Karpas-422 (cell line): ENCODE measurements around the gene PHF23. TPM values are rescaled to one million over a fixed set of nuclear protein-coding genes. Genes with fewer than 3 reads are reported as not detected.

Experiments
- DNase-seq: peaks from one replicate; pipeline ENCODE4 v3.0.0-alpha.2; 2015
- H2AFZ ChIP-seq: fragments of 200-600 bp; sonication (generic); 2 replicates; pipeline ENCODE4 v1.6.1; 2014; ENCODE audit warnings: antibody characterized with exemption, low read length, mixed read lengths
- H3K27ac ChIP-seq: fragments of 200-600 bp; sonication (generic); 2 replicates; pipeline ENCODE4 v1.5.1; 2014; ENCODE audit warnings: mild to moderate bottlenecking, low read length, moderate library complexity
- H3K27me3 ChIP-seq: fragments of 200-600 bp; sonication (generic); 2 replicates; pipeline ENCODE4 v1.6.1; 2014; ENCODE audit warnings: low read length, mixed read lengths
- H3K36me3 ChIP-seq: fragments of 200-600 bp; sonication (generic); 2 replicates; pipeline ENCODE4 v1.6.1; 2014; ENCODE audit warnings: low read length, mixed read lengths; ENCODE audit not compliant: insufficient read depth
- H3K4me1 ChIP-seq: fragments of 200-600 bp; sonication (generic); 2 replicates; pipeline ENCODE4 v1.6.1; 2014; ENCODE audit warnings: mild to moderate bottlenecking, low read length, mixed read lengths
- H3K4me2 ChIP-seq: fragments of 200-600 bp; sonication (generic); 2 replicates; pipeline ENCODE4 v1.6.1; 2014; ENCODE audit warnings: low read length, low read depth, mild to moderate bottlenecking; ENCODE audit not compliant: poor library complexity, severe bottlenecking
- H3K4me3 ChIP-seq: fragments of 200-600 bp; sonication (generic); 2 replicates; pipeline ENCODE4 v1.5.1; 2014; ENCODE audit warnings: mild to moderate bottlenecking, antibody characterized with exemption, low read length, mixed read lengths
- H3K79me2 ChIP-seq: fragments of 200-600 bp; sonication (generic); 2 replicates; pipeline ENCODE4 v1.6.1; 2014; ENCODE audit warnings: mild to moderate bottlenecking, low read length, mixed read lengths
- H3K9ac ChIP-seq: fragments of 200-600 bp; sonication (generic); 2 replicates; pipeline ENCODE4 v1.6.0; 2014; ENCODE audit warnings: low read length
- H3K9me2 ChIP-seq: fragments of 200-600 bp; sonication (generic), shearing (Covaris generic); replicated peaks from 2 replicates; pipeline ENCODE4 v1.6.0; 2014; ENCODE audit warnings: mild to moderate bottlenecking, low read length, moderate library complexity; ENCODE audit not compliant: insufficient read depth
- H3K9me3 ChIP-seq: fragments of 300-700, 200-600 bp; sonication (generic); 2 replicates; pipeline ENCODE4 v1.6.1; 2014; ENCODE audit warnings: low read length, mixed read lengths
- H4K20me1 ChIP-seq: fragments of 200-600 bp; sonication (generic); 2 replicates; pipeline ENCODE4 v1.6.1; 2014; ENCODE audit warnings: mild to moderate bottlenecking, antibody characterized with exemption, low read length, low read depth; ENCODE audit not compliant: insufficient read depth
- total RNA-seq: library from RNA; depleted of rRNA; stranded (reverse); fragments of >200 nt; shearing (Covaris generic); gene quantifications from 2 replicates; pipeline ENCODE4 v1.2.3, GENCODE V29; 2014; ENCODE audit warnings: low replicate concordance; rRNA removed

The PHF23 gene
- 36.7 and 69.3 TPM in 2 replicates for total RNA-seq

DNA sequence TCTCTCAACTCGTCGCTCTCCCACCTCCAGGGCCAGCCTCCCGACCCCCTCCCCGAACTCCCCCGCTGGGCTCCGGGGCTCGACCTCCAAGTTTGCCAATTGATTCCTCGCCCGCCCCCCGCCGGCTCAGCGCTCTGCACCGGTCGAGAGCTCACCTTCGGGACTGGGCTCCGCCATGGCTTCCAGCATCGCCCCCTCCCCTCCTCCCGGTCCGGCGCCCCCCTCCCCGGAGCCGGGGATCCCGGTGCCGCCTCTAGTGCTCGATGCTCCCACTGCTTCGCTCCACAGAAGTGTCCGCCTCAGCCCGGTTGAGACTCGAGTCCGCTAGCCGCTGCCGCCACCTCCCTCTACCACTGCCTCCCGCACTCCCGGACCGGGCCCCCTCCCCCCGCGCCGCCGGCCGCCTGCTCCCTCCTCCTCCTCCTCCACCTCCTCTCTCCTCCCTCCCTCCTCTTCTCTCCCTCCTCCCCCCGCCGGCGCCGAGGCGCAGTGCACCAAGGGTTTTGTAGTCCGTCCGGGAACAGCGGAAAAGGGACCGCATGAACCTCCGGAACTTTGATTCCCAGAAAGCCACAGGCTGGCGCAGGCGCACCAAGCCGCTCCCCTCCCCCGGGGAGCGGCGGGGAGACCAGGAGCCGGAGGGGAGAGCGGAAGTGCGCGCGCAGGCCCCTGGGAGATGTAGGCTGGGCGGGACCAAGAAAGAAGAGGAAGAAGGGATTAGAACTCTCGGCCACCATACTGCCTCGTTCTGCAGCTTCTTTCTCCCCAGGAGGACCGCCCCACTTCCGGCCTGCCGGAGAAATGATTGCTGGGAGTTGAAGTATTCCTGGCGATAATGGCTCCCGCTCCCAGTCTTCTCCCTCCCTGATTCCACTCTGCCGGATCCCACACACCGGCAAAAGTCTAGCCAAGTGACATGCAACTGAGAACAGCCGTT, at the start of gene PHF23:
PHF23 (minus strand) TSS at position 367 of the 937 bp plus-strand sequence; CDS start at position 189, 178 bp downstream.
- Histone ChIP-seq H3K27ac (peak within 1 kb of the TSS; percentile 94), H4K20me1 (peaks cover 12% of the 10 kb centered on the region; the same call in 1 of the 2 replicates), H2AFZ (0 out of 2 replicates have a peak within 1 kb of the TSS, but pooled peaks have one; percentile 51), H3K9me3 (no peaks in the 10 kb centered on the region), H3K4me1 (peaks cover 63% of the 10 kb centered on the region), H3K4me2 (peak within 1 kb of the TSS; percentile 90), H3K4me3 (peak within 1 kb of the TSS; percentile 98), H3K36me3 (peaks cover 12% of the 10 kb centered on the region; the same call in 1 of the 2 replicates), H3K9me2 (no peaks in the 10 kb centered on the region), H3K27me3 (no peaks in the 10 kb centered on the region), H3K79me2 (peaks cover 34% of the 10 kb centered on the region), H3K9ac (peak within 1 kb of the TSS; percentile 100)
- peak; percentile 99 for DNase-seq

DNA sequence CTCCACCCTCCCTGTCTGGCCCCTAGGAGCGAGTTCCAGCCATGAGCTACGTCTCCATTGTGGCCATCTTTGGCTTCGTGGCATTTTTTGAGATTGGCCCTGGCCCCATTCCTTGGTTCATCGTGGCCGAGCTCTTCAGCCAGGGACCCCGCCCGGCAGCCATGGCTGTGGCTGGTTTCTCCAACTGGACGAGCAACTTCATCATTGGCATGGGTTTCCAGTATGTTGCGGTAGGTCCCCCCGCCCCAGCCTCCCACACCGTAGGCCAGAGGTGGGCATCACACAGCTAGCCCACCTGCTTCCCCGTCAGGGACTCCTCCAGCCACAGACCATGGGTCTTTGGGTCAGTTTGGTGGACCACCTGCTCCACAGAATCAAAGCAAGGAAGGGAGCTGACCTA, 46.4 kb upstream of the PHF23 start:
- peaks cover 24% of the 10 kb centered on the region for H3K4me1 ChIP-seq

DNA sequence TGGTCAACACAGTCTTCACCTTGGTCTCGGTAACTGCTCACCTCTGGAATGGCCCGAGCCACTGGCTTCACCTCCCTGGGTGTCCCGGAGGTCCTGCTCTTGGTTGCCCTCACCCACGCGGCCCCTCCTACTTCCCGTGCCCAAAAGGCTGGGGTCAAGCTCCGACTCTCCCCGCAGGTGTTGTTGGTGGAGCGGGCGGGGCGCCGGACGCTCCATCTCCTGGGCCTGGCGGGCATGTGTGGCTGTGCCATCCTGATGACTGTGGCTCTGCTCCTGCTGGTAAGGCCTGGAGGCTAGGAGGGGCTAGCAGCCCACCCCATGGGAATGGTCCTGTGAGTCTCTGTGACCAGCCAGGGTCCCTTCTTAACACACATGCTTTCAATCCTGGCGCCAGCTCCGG, 45.7 kb upstream of the PHF23 start:
- Histone ChIP-seq H3K9me2 (no peaks in the 10 kb centered on the region), H3K79me2 (no peaks in the 10 kb centered on the region), H2AFZ (no peak overlapping the region), H3K4me2 (no peak overlapping the region), H3K9ac (no peak overlapping the region), H3K36me3 (no peaks in the 10 kb centered on the region), H4K20me1 (no peaks in the 10 kb centered on the region), H3K27me3 (no peaks in the 10 kb centered on the region), H3K9me3 (no peaks in the 10 kb centered on the region), H3K4me3 (no peak overlapping the region), H3K4me1 (peaks cover 28% of the 10 kb centered on the region), H3K27ac (no peak overlapping the region)
- no peak for DNase-seq

More for the DNA sequence above, 46.4 kb upstream of the PHF23 start:
- Histone ChIP-seq H3K9ac (no peak overlapping the region), H2AFZ (no peak overlapping the region), H3K79me2 (no peaks in the 10 kb centered on the region), H3K36me3 (no peaks in the 10 kb centered on the region), H3K27ac (no peak overlapping the region), H3K9me2 (no peaks in the 10 kb centered on the region), H3K4me3 (no peak overlapping the region), H3K27me3 (no peaks in the 10 kb centered on the region), H3K4me2 (no peak overlapping the region), H4K20me1 (no peaks in the 10 kb centered on the region), H3K9me3 (no peaks in the 10 kb centered on the region)
- DNase-seq, result no peak

DNA sequence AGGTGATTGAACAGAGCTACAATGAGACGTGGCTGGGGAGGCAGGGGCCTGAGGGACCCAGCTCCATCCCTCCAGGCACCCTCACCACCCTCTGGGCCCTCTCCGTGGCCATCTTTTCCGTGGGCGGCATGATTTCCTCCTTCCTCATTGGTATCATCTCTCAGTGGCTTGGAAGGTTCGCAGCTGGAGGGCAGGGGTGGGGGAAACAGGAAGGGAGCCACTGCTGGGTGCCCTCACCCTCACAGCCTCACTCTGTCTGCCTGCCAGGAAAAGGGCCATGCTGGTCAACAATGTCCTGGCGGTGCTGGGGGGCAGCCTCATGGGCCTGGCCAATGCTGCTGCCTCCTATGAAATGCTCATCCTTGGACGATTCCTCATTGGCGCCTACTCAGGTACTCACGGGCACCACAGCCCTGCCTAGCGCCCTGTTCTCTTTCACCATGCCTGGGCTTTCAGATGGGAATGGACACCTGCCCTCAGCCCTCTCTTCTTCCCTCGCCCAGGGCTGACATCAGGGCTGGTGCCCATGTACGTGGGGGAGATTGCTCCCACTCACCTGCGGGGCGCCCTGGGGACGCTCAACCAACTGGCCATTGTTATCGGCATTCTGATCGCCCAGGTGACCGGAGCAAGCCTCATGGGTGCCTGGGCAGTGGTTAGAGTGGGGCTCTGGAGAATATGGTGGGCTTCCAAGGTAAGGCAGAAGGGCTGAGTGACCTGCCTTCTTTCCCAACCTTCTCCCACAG, 44.4 kb upstream of the PHF23 start:
- Histone ChIP-seq H3K4me2 (no peak overlapping the region), H3K9me2 (no peaks in the 10 kb centered on the region), H3K9me3 (no peaks in the 10 kb centered on the region), H3K79me2 (no peaks in the 10 kb centered on the region), H3K36me3 (no peaks in the 10 kb centered on the region), H3K4me1 (peaks cover 28% of the 10 kb centered on the region), H3K27me3 (no peaks in the 10 kb centered on the region), H3K27ac (no peak overlapping the region), H3K9ac (no peak overlapping the region), H3K4me3 (no peak overlapping the region), H4K20me1 (no peaks in the 10 kb centered on the region), H2AFZ (no peak overlapping the region)
- no peak for DNase-seq

DNA sequence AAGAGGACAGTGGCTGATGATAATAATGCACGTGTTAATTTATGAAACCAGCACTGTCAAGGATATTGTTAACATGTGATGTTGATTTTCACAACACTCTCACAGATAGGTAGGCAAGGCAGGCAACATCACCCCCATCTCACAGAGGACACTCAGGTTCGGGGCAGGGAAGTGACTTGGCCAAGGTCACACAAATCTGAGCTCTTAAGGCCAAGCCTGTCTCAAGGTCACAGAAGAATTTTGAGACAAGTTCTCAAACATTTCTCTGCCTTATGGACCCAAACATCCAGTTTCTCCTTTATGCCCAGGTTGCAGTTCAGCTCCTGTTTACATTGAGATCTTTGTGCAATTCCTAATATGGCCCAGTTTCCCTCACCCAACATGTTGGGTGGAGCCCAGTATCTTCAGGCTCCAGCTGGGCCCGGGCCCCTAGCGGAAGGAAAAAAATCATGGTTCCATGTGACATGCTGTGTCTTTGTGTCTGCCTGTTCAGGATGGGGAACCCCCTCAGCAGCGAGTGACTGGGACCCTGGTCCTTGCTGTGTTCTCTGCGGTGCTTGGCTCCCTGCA, 43.6 kb upstream of the PHF23 start:
- Histone ChIP-seq H3K4me3 (no peak overlapping the region), H3K9me3 (no peaks in the 10 kb centered on the region), H3K79me2 (no peaks in the 10 kb centered on the region), H3K9me2 (no peaks in the 10 kb centered on the region), H3K4me2 (no peak overlapping the region), H2AFZ (no peak overlapping the region), H3K9ac (no peak overlapping the region), H3K4me1 (peaks cover 28% of the 10 kb centered on the region), H3K27me3 (no peaks in the 10 kb centered on the region), H3K27ac (no peak overlapping the region), H4K20me1 (no peaks in the 10 kb centered on the region), H3K36me3 (no peaks in the 10 kb centered on the region)
- peak; percentile 57 for DNase-seq

DNA sequence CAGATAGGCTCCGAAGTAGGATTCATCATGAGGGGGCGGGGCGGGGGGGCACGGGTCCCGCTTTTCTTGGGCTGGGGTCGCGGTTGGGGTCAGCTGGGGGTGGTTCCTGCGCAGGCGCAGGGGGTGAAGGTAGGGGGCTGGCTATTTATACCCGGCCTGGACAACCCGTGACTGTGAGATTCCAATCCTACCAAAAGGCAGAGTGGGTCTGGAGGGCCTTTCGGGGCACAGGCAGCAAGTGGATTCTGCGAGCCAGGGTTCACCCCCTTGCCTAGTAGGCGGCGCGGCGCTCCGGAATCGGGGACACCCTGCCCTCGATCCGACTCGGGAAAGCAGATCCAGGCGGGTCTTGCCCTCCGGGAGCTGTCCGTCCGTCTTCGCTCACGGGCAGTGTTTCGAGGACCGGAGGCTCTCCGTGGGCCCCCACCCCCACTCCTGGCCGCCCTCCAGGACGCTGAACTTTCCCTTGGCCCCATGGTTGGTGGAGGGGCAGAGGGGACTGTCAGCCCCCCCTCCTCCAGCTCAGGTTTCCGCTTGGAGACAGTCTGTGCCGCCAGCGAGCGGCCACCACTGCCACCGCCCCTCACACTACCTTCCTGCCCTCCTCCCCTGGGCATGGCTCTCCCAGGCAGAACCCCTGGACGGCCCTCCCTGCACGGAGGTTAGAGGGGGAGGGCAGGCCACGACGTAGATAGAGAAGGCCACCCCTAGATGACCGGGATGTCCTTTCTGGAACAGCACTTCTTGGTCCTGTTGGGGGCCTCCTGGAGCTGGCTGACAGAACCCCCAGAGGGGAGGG, 42.9 kb upstream of the PHF23 start:
- Histone ChIP-seq H3K4me3 (peak overlapping the region; percentile 61; the same call in 1 of the 2 replicates), H3K9ac (peak overlapping the region; percentile 45; the same call in 1 of the 2 replicates), H3K9me3 (no peaks in the 10 kb centered on the region), H3K4me2 (peak overlapping the region; percentile 76), H3K36me3 (no peaks in the 10 kb centered on the region), H3K27me3 (no peaks in the 10 kb centered on the region), H3K9me2 (no peaks in the 10 kb centered on the region), H3K27ac (no peak overlapping the region), H3K79me2 (no peaks in the 10 kb centered on the region), H4K20me1 (no peaks in the 10 kb centered on the region), H2AFZ (no peak overlapping the region), H3K4me1 (peaks cover 28% of the 10 kb centered on the region)
- DNase-seq, result no peak

DNA sequence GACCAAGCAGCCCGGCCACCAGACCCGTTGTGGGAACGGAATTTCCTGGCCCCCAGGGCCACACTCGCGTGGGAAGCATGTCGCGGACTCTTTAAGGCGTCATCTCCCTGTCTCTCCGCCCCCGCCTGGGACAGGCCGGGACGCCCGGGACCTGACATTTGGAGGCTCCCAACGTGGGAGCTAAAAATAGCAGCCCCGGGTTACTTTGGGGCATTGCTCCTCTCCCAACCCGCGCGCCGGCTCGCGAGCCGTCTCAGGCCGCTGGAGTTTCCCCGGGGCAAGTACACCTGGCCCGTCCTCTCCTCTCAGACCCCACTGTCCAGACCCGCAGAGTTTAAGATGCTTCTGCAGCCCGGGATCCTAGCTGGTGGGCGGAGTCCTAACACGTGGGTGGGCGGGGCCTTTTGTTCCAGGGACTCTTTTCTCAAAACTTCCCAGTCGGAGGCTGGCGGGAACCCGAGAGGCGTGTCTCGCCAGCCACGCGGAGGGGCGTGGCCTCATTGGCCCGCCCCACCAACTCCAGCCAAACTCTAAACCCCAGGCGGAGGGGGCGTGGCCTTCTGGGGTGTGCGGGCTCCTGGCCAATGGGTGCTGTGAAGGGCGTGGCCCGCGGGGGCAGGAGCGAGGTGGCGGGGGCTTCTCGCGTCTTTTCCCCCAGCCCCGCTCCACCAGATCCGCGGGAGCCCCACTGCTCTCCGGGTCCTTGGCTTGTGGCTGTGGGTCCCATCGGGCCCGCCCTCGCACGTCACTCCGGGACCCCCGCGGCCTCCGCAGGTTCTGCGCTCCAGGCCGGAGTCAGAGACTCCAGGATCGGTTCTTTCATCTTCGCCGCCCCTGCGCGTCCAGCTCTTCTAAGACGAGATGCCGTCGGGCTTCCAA, 42.1 kb upstream of the PHF23 start, which contains the start of gene SLC2A4:
SLC2A4 (plus strand) TSS at position 645 of the 879 bp plus-strand sequence; CDS start at position 862, 217 bp downstream.
- Histone ChIP-seq H3K27me3 (no peaks in the 10 kb centered on the region), H4K20me1 (no peaks in the 10 kb centered on the region), H3K79me2 (no peaks in the 10 kb centered on the region), H2AFZ (peak within 1 kb of the TSS; percentile 47), H3K36me3 (no peaks in the 10 kb centered on the region), H3K4me3 (peak within 1 kb of the TSS; percentile 61), H3K9me2 (no peaks in the 10 kb centered on the region), H3K4me1 (peaks cover 25% of the 10 kb centered on the region), H3K9ac (peak within 1 kb of the TSS; percentile 53), H3K9me3 (no peaks in the 10 kb centered on the region), H3K27ac (no peak within 1 kb of the TSS), H3K4me2 (peak within 1 kb of the TSS; percentile 76)
- DNase-seq, result peak; percentile 98
